Activated CD4-positive, alpha-beta T cell treated with anti-CD3 and anti-CD28 coated beads, Interleukin-2, amount 50 U/mL, for 16 hours (primary cell): ENCODE results near the gene SARDH.

Experiments
- DNase-seq: peaks from one replicate; pipeline ENCODE4 v3.0.0-alpha.2; 2020

The SARDH gene

GRCh38 chr9:133664173-133665050, 73.7 kb downstream of the SARDH start:
- no peak for DNase-seq

DNA sequence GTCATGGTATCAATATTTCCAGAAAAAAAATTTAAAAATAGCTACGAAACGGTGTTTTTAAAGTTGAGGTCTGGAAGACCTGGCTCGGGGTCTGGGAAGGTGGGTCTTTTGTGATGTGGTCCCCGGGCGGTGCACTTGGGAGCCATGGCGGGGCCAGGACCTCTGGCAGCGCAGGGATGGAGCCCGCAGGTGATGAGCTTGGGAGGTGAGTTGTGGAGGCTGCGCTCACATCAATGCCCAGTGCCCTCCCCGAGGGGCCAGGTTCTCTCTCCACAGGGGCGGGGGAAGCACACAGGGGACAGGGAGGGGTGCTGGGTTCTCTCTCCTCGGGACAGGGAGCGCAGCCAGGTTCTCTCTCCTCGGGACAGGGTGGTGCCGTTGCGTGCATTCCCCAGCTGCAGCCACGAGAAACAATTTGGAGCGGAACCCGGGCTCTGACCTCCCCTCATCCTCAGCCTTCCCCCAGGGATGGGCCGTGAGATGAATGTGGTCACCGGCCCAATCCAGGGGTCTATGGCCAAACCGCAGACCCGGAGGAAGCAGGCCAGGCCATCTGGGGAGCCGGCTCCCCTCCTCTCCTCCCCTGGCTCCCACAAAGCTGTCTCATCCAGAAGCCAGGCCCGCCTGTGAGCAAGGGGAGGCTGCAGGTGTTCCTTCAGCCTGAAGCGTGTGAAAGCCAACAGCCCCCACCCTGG, 76.2 kb downstream of the SARDH start:
- no peak for DNase-seq

GRCh38 chr9:133659516-133659915, 78.6 kb downstream of the SARDH start:
- no peak for DNase-seq

DNA sequence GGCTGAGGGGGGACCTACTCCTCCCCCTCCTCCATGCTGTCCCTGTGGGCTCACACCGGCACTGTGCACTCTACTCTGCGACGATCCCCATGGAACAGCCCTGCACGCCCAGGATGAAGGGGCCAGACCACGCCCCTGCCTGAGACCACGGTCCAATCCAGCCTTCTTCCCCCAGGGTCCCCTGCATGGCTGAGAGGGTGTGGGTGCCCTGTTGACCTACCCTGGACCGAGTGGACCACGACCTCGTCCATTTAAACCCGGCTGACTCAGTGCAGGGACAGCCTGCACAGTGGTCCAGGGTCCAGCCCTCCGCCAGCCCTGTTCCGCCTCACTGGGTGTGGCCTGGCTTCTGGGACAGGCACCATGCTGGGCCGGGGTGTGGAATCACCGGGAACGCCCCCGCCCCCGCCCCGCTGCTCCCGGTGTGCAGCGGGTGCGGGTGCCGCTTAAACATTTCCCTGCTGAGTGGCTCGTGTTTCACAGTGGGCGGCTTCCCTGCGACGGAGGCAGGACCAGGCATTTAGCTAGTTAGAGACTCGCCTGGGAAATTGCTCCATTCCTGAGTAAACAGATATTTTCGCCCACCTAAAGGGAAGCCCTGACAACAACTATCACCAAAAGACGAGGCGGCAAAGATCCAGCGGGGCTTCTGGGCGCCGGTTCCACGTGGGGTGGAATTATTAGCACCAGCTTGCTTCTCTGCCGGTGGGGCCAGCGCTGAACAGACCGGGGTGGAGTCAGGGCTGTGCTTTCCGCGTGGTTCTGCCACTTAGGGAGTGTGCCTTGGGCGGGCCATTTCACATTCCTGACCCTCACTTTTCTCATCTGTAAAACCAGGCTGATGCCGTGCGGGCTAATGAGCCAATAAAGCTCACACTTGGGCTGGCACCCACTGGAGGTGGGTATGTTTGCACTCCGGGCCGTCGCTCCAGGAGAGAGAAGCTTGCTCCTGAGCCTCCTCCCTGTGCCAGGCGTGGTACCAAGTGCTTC, 79.4 kb downstream of the SARDH start:
- DNase-seq, result no peak

GRCh38 chr9:133657120-133657661, 81.0 kb downstream of the SARDH start:
- DNase-seq, result no peak

DNA sequence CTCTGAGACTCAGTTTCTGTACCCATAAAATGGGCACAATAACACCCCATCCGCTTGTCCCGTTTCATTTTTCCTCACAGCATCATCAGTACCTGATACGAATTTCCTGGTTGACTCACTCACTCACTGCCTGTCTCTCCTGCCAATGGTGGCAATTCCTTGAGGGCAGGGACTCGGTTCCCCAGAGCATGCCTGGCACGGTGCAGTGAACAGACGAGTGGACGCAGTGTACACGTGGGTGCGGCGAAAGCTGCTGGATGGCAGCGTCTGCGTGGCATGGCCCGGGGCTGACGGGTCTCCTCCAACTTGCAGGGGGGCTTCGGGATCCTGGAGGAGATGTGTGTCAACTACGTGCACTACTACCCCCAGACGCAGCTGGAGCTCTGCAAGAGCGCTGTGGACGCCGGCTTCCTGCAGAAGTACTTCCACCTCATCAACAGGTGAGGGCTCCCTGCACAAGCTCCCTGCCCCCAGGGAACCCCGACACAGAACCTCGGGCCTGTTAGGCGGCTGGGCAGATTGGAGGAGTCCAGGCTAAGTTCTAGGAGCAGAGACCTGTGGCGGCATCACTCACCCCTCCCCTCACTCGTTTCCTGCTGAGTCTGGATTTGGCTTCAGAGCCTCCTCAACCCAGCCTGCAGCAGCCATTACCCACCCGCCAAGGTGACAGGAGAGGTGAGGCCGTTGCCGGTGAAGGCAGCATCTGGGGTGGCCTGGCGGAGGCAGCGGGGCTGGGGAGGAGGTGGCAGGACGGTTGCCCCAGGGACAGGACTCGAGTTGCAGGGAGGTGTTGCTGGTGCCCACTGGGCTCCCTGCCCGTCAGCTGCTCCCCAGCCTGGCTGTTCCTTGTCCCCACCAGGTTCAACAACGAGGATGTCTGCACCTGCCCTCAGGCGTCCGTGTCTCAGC, 81.7 kb downstream of the SARDH start:
- no peak for DNase-seq

GRCh38 chr9:133655701-133656100, 82.5 kb downstream of the SARDH start:
- no peak for DNase-seq

DNA sequence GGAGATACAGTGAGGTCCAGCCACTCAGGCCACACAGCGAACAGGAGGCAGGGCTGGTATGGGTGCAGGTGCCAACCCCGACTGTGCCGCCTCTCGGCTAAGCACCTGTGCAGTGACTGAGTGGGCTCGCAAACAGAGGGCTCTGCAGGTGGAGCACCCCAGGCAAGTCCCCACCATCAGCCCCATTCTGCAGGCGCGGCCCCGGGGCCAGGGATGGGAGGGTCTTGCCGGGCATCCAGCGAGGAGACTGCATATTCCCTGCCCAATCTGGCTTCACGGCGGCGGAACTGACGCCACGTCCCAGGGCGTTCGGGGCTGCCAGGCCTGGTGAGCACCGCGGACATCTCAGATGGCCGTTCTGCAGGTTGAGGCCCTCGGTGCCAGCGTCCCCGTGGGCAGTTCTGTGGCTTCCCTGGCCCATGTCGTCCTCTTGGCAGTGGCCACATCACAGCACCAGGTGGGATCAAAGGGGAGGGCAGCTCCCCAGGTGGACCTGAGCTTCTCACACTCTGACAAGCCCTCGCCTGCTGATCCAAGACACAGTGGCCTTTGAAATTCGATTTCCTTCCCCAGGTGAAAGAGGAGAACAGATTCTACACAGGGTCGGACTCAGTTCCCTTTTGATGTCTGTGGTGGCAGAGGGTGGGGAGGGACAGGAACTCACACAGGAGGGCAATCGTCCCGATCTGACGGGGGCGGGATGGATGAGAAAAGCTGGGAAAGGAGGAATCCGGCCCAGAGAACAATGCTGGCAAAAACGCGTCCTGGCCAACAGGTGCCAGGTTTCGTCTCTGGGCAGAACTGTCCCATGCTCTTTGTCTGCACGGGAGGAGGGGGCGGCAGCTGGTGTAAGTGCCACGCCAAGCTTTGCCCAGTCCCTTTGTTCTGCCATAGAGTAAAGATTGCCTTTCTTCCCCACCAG, 83.2 kb downstream of the SARDH start:
- DNase-seq, result no peak

- DNase-seq, result no peak
These were observed 84.5 kb downstream of the SARDH start for GRCh38 chr9:133653638-133654037.

DNA sequence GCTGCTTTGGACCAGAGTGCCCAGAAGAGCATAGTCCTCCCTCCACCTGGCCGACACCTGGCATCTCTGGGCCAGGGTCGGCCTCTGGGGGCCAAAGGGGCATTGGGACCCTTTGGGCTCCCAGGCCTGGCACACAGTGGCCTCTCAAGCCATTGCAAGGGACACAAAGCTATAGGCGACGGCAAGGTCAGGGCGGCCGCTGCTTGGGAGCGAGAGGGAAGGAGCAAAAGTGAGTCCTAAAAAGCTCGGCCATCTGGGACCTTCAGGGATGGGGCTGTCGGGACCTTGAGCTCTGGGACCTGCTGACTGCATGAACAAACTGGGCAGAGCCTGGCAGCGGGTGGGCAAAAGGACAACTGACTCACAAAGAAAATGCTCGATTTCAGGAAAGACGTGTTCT, 88.1 kb downstream of the SARDH start:
- DNase-seq, result no peak

DNA sequence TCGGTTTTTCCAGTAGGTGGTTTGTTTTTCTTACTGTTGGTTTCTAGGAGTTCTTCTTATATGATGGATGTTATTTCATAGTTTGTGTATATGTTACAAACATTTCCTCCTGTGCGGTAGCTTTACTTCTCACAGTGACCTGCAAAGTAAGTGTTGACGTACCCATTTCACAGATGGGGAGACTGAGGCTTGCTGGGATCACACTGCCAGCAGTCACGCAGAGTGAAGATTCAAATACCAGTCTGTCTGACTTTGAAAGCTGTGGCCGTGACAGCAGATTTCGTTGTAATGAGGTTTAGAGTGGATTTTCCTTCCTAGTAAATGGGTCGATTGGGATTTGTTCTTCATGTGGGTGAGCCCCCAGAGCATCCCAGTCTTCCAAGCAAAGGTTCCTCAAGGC, 89.0 kb downstream of the SARDH start:
- no peak for DNase-seq

GRCh38 chr9:133647765-133648469, 90.2 kb downstream of the SARDH start:
- DNase-seq, result no peak

- no peak for DNase-seq
These were observed 91.0 kb downstream of the SARDH start for GRCh38 chr9:133647148-133647547.

DNA sequence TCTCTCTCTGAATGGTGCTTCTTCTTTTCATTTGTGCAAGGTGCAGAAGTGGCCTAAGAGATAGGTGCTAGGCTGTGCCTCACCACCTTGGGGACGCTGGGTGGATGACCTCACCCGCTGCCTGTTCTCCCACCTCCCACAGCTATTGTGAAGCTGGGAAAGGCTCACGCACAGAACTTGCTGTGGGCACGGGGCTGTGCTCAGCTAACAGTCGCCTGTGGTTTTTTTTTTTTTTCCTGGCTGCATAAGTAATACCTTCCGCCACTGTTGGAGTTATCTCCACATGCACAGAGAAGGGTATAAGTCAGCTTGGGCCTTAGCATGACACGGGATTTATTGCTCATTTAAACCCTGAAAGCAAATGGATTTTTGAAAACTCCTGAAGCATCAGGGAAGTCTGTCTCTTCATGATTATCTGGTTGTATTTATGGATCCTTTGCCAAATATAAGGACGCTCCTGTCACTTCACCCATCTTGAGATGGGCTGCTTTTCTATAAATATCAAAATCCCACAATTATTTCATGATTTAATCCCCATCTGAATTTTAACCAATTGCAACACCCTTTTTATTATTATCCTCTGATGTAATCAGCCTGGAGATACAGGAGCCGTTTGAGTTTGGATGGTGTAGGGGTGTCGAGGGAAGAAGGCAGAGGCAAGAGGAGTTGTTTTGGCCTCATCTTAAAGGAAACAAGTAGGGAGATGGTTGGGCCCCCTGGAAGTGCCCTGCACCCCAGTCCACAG, 93.0 kb downstream of the SARDH start:
- DNase-seq, result no peak

DNA sequence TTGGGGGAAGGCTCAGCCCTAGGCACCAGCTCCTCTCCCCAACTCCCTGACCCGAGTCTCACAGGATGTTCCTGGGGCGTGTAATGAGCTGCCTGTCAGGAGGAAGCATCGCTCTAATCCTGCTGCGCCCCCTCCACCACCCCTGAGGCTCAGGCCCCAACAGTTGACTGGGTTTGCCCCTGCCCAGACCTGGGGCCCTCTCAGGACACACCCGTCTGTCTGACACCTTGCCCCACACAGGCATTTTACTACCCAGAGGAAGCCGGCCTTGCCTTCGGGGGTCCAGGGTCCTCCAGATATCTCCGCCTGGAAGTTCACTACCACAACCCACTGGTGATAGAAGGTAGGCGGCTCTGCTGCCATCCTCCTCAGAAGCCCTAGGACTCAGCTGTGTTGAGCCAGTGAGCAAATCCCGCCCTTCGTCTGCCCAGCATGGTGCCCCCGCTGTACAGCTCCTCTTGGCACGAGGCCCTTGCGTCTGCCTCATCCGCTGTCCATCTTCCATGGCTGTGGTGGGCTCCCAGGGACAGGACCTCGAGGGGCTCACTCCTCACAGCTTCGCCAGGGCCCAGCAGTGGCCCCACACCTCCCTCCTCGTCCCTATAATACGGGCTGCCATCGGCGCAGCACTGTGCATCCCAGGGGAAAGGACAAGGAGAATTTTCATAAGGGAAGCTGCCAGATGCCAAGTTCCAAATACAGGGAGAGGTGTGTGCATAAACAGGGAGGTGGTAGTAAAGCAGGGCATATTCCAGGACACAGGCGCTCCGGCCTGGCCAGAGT, 94.0 kb downstream of the SARDH start:
- no peak for DNase-seq

DNA sequence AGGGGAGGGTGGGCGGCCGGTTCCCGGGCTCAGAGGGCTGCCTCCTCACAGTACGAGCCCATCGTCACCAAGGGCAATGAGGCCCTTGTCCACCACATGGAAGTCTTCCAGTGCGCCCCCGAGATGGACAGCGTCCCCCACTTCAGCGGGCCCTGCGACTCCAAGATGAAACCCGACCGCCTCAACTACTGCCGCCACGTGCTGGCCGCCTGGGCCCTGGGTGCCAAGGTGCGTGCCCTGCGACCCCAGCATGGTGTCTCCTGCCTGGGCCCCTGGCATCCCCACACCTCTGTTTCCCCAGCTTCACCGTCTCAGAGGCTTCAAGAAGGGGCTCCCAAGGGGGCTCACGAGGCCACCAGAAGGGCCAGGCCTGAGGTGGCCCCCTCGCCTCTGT, 94.8 kb downstream of the SARDH start:
- DNase-seq, result no peak

DNA sequence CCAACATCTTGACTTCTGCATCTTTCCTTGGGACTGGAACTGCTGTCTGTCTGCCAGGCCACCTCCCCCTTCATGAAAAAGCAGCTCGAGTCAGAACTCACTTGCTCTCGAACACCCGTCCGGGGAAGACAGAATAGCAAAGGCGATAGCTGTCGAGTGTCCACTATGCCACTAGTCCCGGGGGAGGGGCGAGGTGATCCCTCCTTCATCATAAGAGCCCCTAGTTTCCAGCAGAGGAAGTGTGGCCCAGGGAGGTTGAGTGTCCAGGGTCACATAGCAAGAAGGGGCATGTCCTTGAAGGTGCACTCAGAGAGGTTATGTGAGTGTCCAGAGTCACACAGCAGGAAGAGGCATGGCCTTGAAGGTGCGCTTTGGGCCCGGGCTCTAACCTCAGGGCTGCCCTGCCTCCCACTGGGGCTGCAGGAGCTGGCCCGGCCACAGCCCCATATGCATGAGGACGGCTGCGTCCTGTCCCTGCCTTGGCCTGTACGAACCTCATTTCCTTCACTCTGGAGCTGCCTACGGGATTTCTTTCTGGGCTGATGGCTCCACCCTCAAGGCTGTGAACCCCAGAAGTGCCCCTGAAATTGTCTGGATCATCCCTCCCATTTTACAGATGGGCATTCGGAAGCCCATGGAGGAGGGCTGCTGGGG, 95.3 kb downstream of the SARDH start:
- no peak for DNase-seq
